Measurements from ENCODE around the gene MEP1B.
"Not testable (repeated sequence)": the region's sequence is repeated elsewhere in the genome, so short reads cannot be mapped to it uniquely, and the experiment has no call there.

The MEP1B gene

DNA sequence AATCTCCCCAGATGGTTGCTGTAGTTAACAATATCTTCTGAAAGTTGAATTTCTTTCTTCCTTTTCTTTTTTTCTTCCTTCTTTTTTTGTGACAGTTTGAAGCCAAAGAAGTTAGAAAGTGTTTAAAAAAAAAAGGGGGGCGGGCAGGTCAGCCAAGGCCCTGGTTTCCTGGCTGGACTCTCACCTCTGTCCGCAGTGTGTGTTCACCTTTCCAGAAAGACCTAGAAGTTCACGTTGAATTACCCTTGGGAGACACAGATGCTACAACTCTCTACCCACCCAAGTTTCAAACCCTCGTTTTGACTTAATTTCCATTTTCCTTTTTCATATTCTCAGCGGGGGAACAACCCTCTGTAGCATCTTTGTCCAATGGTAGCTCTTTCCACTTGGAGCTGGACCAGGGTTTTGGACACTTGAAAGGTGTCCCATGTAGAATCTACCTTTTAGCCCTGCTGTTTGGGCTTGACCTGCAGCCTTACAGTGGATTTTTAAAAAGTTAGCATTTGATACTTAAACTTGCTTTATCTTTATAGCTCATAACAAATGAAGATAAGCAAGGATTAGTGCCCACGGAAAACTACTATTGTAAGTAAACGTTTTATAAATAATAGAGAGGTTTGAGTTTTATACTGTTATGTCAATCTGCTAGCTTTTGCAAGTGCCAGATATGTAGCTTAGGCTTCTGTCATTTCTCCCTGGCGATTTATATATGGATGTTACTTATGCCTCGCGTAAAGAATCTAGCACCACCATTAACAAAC lies 20.0 kb downstream of the MEP1B start:
- no peak for DNase-seq

DNA sequence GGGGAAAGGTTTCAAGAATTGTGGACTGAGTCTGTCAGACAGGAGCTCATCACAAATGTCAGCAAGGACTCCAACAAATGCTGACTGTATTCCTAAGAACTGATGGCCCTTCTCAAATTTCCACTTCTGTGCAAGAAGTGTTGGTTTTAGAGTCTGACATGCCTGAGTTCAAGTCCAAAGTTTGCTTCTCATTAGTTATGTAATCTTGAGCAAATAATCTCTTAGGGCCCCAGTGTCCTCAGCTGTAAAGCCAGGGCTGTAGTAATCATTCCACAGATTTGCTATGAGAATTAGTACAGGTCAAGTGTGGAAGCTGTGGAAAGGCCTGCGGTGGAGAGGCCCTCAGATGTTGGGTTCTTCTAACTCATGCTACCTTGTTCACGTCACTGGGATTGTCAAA lies 23.9 kb downstream of the MEP1B start:
- DNase-seq: no peak

DNA sequence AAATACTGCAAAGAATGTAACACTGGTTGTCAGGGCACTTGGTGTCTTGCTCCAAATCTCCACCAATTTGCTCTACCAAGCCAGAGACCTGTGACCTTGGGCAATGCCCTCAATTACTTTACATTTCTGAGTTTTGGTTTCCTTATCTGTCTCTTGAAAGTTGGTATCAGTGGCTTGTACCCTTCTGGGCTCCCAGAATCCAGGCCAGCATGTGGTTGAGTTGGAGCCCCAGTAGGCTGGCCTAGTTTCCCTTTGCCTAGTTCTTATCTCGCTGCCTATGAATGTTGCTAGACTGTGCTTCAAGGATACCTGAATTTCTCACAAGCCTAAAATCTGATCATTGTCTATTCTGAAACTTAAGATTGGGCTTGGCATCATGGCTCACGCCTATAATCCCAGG lies 26.6 kb downstream of the MEP1B start:
- no peak for DNase-seq

DNA sequence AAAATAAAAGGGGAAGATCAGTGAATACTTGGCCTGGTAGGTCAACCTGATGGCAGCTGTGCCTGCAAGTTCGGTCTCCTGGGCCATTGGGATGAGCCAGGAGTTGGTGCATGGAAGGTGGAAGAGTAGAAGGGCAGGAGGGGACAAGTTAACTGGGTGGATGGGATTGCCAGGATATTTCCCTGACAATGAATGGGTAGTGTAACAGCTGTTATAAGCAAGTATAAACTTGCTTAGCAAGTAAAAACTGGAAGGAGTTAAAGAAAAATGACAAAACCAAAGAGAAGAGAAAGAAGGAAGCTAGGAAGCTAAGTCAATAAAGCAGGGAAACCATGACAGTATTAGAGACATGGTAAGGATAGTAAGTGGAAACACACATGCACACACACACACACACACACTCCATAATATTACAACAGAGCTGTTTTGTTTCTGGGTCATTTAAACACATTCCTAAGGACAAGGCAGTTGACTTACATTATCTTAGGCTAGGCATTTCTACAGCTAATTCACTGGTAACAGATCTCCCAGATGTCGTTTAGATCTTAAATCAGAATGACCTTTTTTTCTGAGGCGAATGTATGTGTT lies 29.7 kb downstream of the MEP1B start:
- no peak for DNase-seq

- not testable (repeated sequence) for DNase-seq
These were observed 43.5 kb downstream of the MEP1B start for GRCh38 chr18:32233348-32233747.

DNA sequence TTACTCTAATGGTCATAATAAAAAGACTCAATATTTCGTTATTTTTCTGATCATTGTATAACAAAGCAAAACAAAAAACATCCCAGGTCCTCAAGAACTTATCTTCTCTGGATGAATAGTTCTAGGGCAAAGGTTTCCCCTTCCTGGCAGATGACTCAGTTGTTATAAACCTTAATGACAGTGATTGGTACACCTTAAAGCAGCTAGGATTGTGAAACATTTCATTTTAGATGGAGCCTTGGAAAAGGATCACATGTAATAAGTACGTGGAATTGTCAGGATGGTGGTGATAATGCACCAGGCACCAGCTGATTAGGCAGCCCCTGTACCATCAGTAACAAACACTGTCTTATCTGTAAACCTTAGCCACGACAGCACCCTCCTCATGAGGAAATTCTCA lies 47.2 kb downstream of the MEP1B start:
- DNase-seq: no peak

DNA sequence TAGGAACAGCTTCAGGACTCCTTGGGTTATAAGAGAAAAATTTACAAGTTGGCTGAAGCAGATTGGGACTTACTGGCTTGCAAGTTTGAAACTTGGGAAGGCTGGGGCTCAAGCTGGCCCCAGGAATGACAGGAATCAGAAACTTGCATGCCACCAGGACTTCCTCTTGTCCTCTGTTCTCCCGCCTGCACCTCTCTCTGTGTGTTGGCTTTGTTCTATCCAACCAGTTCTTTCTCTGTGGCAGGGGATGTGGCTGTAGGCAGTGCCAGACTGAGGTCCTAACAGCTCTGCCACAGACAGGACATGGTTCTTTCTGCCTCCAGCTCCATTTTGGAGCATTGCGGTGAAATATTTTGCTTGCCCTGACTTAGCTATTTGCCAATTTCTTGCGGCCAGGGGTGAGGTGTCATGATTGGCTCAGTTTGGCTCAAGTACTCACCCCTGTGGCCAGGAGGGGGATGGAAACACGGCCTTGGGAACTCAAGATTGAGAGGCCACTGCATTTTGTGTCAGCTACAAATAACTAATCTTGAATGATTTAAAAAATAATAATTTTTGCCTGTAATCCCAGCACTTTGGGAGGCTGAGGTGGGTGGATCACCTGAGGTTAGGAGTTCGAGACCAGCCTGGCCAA lies 48.9 kb downstream of the MEP1B start:
- no peak for DNase-seq

DNA sequence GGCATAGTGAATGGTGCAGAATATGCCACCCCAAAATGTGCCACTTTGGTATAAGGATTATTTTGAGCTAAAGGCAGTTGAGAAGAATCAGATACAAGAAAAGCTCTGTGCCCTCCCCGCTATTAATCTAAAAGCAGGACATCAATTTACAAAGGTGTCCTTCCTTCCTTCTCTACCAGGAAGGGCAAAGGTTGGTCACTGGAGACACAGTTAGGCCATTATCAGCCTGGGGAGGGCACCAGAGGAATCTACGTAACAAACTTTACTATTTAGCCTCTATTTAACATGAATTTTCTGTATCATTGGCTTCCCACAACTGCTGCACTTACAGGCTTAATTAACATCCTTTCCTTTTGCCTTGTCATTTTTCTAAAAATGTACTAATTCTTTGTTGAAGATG lies 52.6 kb downstream of the MEP1B start:
- no peak for DNase-seq

DNA sequence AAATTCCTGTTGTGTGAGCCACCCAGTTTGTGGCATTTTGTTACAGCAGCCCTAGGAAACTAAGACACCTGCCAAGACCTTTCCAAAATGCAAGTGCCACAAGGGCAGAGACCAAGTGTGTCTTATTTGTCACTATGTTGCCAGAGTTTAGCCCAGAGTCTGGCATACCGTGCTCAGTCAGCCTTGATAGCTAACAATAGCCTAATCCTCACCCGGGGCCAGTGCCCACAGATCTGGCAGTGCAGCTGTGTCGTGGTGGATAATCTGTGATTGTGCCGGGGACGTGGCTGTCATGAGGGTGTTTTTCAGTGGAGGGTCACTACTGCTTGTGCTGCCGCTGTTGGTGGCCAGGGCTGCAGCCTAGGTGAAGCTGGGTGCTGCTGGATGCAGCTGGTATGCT lies 53.5 kb downstream of the MEP1B start:
- no peak for DNase-seq

GRCh38 chr18:32244881-32245280 lies 55.0 kb downstream of the MEP1B start:
- no peak for DNase-seq

GRCh38 chr18:32249147-32249929 lies 59.5 kb downstream of the MEP1B start:
- DNase-seq: no peak

- DNase-seq: no peak
These were observed 61.6 kb downstream of the MEP1B start for GRCh38 chr18:32251466-32251865.

DNA sequence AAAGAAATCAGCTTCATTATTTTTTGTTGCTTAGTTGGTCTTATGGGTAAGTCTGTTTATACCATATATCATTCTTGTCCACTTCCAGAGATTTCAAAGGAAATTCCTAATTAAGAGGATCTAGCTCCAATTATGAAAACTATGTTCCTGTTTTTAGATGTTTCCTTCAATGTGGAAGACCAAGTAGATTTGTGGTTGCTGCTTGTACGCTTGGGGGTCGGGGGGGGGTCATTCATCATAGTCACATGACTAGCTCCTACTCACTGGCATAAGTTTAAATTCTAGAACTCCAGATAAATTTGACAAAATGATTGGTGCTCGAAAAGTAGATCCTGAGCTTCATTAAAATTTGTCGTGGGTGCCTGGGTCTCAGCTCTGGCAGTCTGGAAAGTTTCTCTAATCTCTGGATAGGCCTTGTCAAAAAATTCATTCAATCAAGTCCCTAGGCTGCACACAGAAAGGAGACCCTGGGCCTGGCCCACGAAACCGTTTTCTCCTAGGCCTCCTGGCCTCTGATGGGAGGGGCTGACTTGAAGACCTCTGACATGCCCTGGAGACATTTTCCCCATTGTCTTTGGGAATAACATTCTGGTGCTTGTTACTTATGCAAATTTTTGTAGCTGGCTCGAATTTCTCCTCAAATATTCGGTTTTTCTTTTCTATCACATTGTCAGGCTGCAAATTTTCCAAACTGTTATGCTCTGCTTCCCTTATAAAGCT lies 62.5 kb downstream of the MEP1B start:
- no peak for DNase-seq

DNA sequence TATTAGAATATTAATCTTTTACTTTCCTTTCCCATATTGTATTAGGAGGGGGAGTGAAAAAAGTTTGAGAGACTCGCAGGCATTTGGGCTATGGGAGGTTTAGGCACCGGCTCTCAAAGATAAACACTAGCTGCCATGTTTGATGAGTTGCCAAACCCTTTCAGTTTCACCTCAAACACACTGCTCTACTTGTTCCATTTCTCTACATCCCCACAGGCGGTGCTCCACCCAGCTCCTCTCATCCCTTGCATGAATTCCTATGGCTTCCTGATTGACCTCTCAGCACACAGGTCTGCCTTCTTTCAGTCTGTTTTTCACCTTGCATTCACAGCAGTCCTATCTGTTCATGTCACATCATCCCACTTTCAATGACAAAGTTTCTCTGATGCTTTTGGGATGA lies 65.7 kb downstream of the MEP1B start:
- DNase-seq: no peak

DNA sequence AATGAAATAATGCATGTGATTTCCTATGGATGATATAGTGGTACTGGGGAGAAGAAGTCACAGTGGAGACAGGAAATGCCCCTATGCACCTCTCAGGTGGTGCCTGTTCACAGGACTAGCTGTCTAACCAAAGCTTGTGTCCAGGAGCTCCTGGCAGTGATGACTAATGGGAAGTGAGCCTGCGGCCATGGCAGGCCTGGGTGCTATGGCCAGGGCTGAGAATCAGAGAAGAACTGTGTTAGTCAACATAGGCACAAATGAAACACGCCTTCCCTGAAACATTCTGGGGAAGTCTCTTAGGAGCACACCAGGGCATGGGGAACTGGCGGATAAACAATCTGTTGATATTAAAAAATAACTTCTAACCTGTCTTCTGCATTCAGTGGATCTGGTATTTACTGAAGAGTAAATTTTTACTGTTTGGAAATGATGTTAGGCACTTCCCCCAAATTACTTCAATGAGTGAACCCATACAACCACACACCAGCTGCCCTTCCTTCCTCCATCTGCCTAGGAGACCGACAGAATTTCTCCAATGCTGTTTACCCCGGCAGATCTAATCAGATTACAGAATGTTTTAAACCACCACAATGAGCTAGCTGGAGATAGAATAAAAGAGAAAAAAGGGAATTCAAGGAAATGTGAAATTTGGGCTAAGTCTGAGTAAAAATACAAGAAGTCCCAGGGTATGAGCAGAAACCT lies 67.4 kb downstream of the MEP1B start:
- no peak for DNase-seq

DNA sequence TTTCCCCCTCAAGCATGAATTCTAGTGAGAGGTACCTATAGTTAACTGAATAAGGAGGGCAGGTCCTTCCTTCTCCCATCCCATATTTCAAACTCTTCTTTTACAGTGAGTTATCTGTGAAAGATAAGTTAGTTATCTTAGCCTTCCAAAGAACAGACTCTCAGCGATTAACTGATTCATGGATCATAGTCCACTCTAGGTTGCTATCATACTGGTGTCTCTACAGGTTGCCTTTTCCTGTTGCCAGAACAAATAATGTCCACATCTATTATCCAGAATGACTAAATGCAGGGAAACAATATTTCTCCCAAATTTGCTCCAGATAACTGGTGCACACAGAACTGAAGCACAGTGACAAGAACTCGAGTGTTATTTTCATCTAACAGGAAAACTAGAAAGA lies 68.3 kb downstream of the MEP1B start:
- DNase-seq: no peak

DNA sequence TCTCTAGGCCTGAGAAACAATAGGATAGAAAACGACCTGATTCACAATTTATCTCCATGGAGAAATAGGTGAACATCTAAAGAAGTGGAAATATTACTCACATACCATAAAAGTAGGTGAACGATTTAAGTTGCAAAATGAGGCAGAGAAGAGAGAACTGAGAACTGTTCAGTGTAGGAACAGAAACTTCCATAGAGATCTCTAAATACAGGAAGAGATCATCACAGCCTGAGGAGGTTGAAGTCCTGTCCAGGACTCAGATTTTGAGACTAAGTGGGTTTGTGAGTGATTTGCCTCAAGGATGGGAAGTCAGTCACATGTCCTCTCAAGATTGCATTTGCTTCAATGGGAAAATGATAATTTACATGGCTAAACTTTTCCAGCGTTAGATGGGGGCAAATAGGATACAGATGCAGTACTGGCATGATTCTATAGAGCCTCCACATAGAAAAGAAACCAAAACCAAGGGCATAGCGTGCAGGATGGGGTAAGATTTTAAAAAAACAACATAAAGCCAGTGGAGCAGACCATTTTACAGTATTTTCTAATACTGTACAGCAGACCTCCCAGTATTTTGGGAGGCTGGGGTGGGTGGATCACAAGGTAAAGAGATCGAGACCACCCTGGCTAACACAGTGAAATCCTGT lies 68.8 kb downstream of the MEP1B start:
- DNase-seq: no peak

GRCh38 chr18:32259553-32259952 lies 69.7 kb downstream of the MEP1B start:
- no peak for DNase-seq

DNA sequence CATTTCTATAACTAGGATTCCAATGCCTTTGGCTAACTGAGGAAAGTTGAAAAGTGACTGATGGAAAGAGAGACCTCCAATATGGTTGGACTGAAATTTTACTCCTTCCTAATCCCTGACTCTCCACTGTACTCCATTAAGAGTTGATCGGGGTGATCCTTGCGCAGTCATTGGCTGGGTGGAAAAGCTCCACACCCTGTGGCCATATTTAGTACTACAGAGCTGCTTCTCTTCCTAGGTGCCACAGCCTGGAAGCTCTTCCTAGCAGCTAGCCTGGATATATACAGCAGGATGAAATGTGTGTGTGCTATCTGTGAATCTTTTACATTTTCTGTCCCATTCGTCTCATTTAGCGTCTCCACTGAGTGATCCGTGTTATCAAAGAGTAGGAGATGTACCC lies 71.2 kb downstream of the MEP1B start:
- no peak for DNase-seq

DNA sequence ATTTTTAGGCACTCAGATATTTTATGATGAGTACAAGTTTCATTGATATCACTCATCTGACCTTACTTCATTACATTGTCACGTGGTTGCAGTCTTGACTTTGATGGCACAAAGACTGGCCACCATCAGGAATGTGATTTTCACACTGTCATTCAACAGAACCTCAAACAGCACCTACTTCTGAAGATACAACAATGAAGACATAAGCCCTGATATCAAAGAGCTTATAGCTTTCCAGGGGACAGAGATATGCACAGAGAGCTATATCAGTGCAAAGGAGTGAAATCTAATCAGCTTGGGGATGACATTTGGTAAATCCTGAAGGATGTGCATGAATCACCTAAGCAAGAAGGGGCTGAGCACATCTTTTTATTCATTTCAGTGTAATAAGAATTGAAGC lies 72.3 kb downstream of the MEP1B start:
- no peak for DNase-seq

GRCh38 chr18:32264401-32264800 lies 74.6 kb downstream of the MEP1B start:
- no peak for DNase-seq

DNA sequence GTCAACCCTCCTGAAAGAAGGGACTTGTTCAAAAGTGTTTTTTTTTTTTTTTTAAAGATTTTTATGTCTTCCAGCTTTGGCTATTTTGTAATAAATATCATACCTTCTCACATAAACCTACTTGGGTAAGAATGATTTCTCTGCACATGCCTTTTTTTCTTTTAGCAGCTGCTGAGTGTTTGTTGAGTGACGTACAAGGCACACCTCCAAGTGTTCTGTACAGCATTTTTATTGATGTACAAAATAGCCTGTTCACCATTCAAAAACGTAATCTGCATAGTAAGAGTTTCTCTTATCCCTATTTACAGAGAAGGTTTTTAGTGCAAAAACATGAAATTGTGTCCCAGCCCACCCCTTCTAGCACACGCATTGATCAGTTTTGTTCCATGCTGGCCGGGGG lies 77.6 kb downstream of the MEP1B start:
- DNase-seq: no peak

All from NCI-H2081 (cell line).